OCI-LY7 (cell line): ENCODE measurements around the gene NFATC1.

Experiments used
- CTCF ChIP-seq: fragments of 200-600 bp; sonication (generic); conservative IDR thresholded peaks from 2 replicates; pipeline ENCODE4 v1.5.1; 2014; ENCODE audit warnings: mild to moderate bottlenecking, antibody characterized with exemption, low read length, moderate library complexity, mixed read lengths
- EZH2phosphoT487 ChIP-seq: fragments of 200-600 bp; sonication (generic); IDR thresholded peaks from 2 replicates; pipeline ENCODE4 v1.6.1; 2018; ENCODE audit warnings: low read depth, borderline replicate concordance, mild to moderate bottlenecking, mixed run types, antibody characterized with exemption, low read length, moderate library complexity, mixed read lengths

GRCh38 chr18:79360933-79361332, 34.8 kb upstream of the NFATC1 start:
- TF ChIP-seq EZH2phosphoT487 (no peak), CTCF (no peak)
